ENCODE measurements around the gene TYK2.

The TYK2 gene

DNA sequence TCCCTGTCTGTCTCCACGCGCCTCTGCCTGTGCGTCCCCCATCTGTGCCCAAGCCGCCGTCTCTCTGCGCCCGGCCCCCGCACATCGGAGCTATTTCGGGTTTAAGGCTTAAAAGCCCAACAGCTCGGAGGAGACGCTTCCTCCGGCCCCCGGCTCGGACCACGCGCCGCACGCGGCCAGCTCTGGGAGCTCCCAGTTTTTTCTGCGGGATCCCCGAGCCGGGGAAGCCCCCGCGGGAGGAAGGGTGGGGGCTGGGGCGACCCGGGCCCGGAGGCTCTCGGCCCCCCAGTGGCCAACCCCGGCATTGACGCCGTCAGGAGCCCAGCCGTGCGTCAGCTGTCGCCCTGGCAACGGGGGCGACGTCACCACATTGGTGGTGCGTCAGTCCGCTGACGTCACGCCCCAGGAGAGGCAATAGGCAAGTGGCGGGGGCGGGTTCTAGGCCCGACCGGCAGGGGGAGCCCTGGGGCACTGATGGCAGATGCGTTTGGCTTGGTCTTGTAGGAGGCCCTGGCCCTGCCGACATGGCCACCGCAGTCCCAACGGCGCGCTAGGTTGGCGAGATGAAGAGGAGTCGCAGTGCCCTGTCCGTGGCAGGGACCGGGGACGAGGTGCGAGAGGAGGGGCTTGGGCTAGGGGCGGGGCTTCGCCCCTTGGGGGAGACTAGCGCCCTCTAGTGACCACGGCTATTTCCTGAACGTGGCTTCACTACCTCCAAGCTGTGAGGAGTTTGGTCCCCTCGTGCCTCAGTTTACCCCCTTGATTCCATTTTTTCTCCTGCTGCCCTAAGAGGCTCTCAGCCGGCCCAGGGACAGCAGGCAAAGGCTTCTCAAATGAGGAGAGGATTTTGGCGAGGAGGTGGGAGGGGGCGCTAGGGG is 36.2 kb upstream of the TYK2 start (continued):
- TF ChIP-seq, protein P1, sequence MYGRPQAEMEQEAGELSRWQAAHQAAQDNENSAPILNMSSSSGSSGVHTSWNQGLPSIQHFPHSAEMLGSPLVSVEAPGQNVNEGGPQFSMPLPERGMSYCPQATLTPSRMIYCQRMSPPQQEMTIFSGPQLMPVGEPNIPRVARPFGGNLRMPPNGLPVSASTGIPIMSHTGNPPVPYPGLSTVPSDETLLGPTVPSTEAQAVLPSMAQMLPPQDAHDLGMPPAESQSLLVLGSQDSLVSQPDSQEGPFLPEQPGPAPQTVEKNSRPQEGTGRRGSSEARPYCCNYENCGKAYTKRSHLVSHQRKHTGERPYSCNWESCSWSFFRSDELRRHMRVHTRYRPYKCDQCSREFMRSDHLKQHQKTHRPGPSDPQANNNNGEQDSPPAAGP (tag by site-specific recombination; IDR thresholded peaks at IDR 0.05), result peak; percentile 100
- TF ChIP-seq ZNF155 (tag by site-specific recombination; IDR thresholded peaks at IDR 0.05), result no peak
- TF ChIP-seq ZNF174 (tag by site-specific recombination; IDR thresholded peaks at IDR 0.05), result no peak
- TF ChIP-seq, protein P2, sequence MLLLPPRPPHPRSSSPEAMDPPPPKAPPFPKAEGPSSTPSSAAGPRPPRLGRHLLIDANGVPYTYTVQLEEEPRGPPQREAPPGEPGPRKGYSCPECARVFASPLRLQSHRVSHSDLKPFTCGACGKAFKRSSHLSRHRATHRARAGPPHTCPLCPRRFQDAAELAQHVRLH (tag by site-specific recombination; IDR thresholded peaks at IDR 0.05), result peak; percentile 93
- no peak for TF ChIP-seq ZNF133 (tag by site-specific recombination; IDR thresholded peaks at IDR 0.05)
- peak; percentile 81 for TF ChIP-seq ZNF660 (tag by site-specific recombination; IDR thresholded peaks at IDR 0.05)
- TF ChIP-seq SALL2 (tag by site-specific recombination; IDR thresholded peaks at IDR 0.05; ENCODE audit: borderline replicate concordance), result no peak
- TF ChIP-seq, protein P3, sequence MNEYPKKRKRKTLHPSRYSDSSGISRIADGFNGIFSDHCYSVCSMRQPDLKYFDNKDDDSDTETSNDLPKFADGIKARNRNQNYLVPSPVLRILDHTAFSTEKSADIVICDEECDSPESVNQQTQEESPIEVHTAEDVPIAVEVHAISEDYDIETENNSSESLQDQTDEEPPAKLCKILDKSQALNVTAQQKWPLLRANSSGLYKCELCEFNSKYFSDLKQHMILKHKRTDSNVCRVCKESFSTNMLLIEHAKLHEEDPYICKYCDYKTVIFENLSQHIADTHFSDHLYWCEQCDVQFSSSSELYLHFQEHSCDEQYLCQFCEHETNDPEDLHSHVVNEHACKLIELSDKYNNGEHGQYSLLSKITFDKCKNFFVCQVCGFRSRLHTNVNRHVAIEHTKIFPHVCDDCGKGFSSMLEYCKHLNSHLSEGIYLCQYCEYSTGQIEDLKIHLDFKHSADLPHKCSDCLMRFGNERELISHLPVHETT (tag by site-specific recombination; IDR thresholded peaks at IDR 0.05), result peak; percentile 99
- TF ChIP-seq ZFP69B (tag by site-specific recombination; IDR thresholded peaks at IDR 0.05), result peak; percentile 90
- peak; percentile 65; the same call in 1 of the 2 replicates for TF ChIP-seq ZNF558 (tag by site-specific recombination; IDR thresholded peaks at IDR 0.05)
- no peak for TF ChIP-seq ZNF529 (tag by site-specific recombination; IDR thresholded peaks at IDR 0.05; ENCODE audit: insufficient replicate concordance)
- TF ChIP-seq ZNF169 (tag by site-specific recombination; IDR thresholded peaks at IDR 0.05), result 0 out of 2 replicates have a peak, but pooled peaks have one; percentile 28
- TF ChIP-seq, protein P4, sequence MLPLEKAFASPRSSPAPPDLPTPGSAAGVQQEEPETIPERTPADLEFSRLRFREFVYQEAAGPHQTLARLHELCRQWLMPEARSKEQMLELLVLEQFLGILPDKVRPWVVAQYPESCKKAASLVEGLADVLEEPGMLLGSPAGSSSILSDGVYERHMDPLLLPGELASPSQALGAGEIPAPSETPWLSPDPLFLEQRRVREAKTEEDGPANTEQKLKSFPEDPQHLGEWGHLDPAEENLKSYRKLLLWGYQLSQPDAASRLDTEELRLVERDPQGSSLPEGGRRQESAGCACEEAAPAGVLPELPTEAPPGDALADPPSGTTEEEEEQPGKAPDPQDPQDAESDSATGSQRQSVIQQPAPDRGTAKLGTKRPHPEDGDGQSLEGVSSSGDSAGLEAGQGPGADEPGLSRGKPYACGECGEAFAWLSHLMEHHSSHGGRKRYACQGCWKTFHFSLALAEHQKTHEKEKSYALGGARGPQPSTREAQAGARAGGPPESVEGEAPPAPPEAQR (tag by site-specific recombination; IDR thresholded peaks at IDR 0.05), result peak; percentile 89
- peak; percentile 99 for TF ChIP-seq ZNF324 (tag by site-specific recombination; IDR thresholded peaks at IDR 0.05)
- TF ChIP-seq ZNF16 (tag by site-specific recombination; IDR thresholded peaks at IDR 0.05; ENCODE audit: low read depth), result no peak
- TF ChIP-seq, protein P5, sequence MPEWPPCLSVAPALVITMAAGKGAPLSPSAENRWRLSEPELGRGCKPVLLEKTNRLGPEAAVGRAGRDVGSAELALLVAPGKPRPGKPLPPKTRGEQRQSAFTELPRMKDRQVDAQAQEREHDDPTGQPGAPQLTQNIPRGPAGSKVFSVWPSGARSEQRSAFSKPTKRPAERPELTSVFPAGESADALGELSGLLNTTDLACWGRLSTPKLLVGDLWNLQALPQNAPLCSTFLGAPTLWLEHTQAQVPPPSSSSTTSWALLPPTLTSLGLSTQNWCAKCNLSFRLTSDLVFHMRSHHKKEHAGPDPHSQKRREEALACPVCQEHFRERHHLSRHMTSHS (tag by site-specific recombination; IDR thresholded peaks at IDR 0.05), result no peak
- TF ChIP-seq HOXA7 (CRISPR knock-in tag; IDR thresholded peaks at IDR 0.05; ENCODE audit: borderline replicate concordance), result no peak
- TF ChIP-seq ZNF707 (tag by site-specific recombination; IDR thresholded peaks at IDR 0.05), result 0 out of 2 replicates have a peak, but pooled peaks have one; percentile 39
- TF ChIP-seq ZNF292 (tag by site-specific recombination; IDR thresholded peaks at IDR 0.05; ENCODE audit: borderline replicate concordance, low read depth), result no peak
- TF ChIP-seq KLF7 (tag by site-specific recombination; IDR thresholded peaks at IDR 0.05; ENCODE audit: borderline replicate concordance), result peak; percentile 79; the same call in 1 of the 2 replicates
- peak; percentile 99 for TF ChIP-seq ZEB2 (tag by site-specific recombination; IDR thresholded peaks at IDR 0.05)
- TF ChIP-seq ZNF549 (tag by site-specific recombination; IDR thresholded peaks at IDR 0.05), result no peak
- no peak for TF ChIP-seq ZNF10 (tag by site-specific recombination; IDR thresholded peaks at IDR 0.05)
- TF ChIP-seq RBAK (tag by site-specific recombination; IDR thresholded peaks at IDR 0.05), result 0 out of 2 replicates have a peak, but pooled peaks have one; percentile 68
- peak; percentile 80 for TF ChIP-seq EGR2 (tag by site-specific recombination; IDR thresholded peaks at IDR 0.05; ENCODE audit: low read depth)
- no peak; the same call in 1 of the 2 replicates for TF ChIP-seq GLI2 (tag by site-specific recombination; IDR thresholded peaks at IDR 0.05; ENCODE audit: borderline replicate concordance, low read depth)
- TF ChIP-seq ZFP3 (tag by site-specific recombination; IDR thresholded peaks at IDR 0.05; ENCODE audit: low read depth), result no peak
- TF ChIP-seq SETDB1 (IDR thresholded peaks at IDR 0.05; ENCODE audit: insufficient read length, low read length), result peak; percentile 64
- TF ChIP-seq, protein P6, sequence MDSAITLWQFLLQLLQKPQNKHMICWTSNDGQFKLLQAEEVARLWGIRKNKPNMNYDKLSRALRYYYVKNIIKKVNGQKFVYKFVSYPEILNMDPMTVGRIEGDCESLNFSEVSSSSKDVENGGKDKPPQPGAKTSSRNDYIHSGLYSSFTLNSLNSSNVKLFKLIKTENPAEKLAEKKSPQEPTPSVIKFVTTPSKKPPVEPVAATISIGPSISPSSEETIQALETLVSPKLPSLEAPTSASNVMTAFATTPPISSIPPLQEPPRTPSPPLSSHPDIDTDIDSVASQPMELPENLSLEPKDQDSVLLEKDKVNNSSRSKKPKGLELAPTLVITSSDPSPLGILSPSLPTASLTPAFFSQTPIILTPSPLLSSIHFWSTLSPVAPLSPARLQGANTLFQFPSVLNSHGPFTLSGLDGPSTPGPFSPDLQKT (IDR thresholded peaks at IDR 0.05; ENCODE audit: borderline replicate concordance, low read depth, low read length), result no peak; the same call in 1 of the 2 replicates
- no peak for TF ChIP-seq ZNF585B (tag by site-specific recombination; IDR thresholded peaks at IDR 0.05)
- no peak for TF ChIP-seq ZNF670 (tag by site-specific recombination; IDR thresholded peaks at IDR 0.05; ENCODE audit: low read depth)
- TF ChIP-seq ZBTB1 (tag by site-specific recombination; IDR thresholded peaks at IDR 0.05), result peak; percentile 51; the same call in 1 of the 2 replicates
- TF ChIP-seq SP7 (tag by site-specific recombination; IDR thresholded peaks at IDR 0.05), result peak; percentile 98
- TF ChIP-seq ZNF416 (tag by site-specific recombination; IDR thresholded peaks at IDR 0.05), result no peak
- no peak for TF ChIP-seq ZNF626 (tag by site-specific recombination; IDR thresholded peaks at IDR 0.05)

Data from HEK293 (cell line).